HepG2 (cell line): ENCODE measurements around the gene PHF3. TPM values are rescaled to one million over a fixed set of nuclear protein-coding genes. Genes with fewer than 3 reads are reported as not detected.

Source experiments
- ATAC-seq: fragments of 200-7000 bp; cut with Tn5 transposase; 3 replicates; pipeline ENCODE4 v1.9.1; 2020; ENCODE audit warnings: mild to moderate bottlenecking, moderate library complexity
- BruUV-seq: library from RNA; stranded (reverse); fragments of 400-500 nt; replicated peaks from 2 replicates; lab custom pipeline; 2021; lab: Mats Ljungman, UMichigan
- CTCF ChIA-PET: fragments of 300-600 bp; formaldehyde crosslinking; extraction: SDS; loops from one replicate; lab custom pipeline; 2021; ENCODE audit warnings: low total read pairs, inconsistent platforms, low intra/inter-chr PET ratio; lab: Yijun Ruan, JAX
- POLR2A ChIA-PET: fragments of 350-600 bp; sonication (Branson Sonifier 250); formaldehyde crosslinking; loops from one replicate; lab custom pipeline; 2020; ENCODE audit warnings: antibody characterized with exemption, inconsistent platforms; lab: Yijun Ruan, JAX
- DNase-seq: peaks from one replicate; pipeline ENCODE4 v3.0.0-alpha.2; 2015; ENCODE audit warnings: low spot score
- FAIRE-seq: peaks from 3 replicates; lab custom pipeline; 2011; peaks lifted over from hg19 to GRCh38; lab: Jason Lieb, UNC
- H2AFZ ChIP-seq: one replicate; pipeline ENCODE4 v1.6.1; 2011; ENCODE audit warnings: low read length, inconsistent platforms
- H3K27ac ChIP-seq: fragments of 300-600 bp; 3 replicates; pipeline ENCODE4 v1.8.0; 2011; ENCODE audit warnings: mixed run types, mild to moderate bottlenecking, mixed read lengths, low read length, inconsistent platforms; ENCODE audit not compliant: insufficient read depth; ENCODE audit errors: extremely low read length
- H3K27me3 ChIP-seq, 2 experiments: fragments of 200-600 bp in 1 of 2; 2 replicates in 1 of 2; 3 replicates in 1 of 2; pipeline versions ENCODE4 v1.6.0 to v1.8.0; 2011; ENCODE audit warnings: low read length in 2 of 2, mild to moderate bottlenecking in 2 of 2, moderate library complexity in 2 of 2, inconsistent platforms in 1 of 2; ENCODE audit not compliant: insufficient read depth in 2 of 2, control insufficient read depth in 1 of 2
- H3K36me3 ChIP-seq, 2 experiments: fragments of 200-600 bp in 1 of 2; replicated peaks in 1 of 2; 2 replicates in 1 of 2; 3 replicates in 1 of 2; pipeline versions ENCODE4 v1.5.1 to v1.8.0; 2011; ENCODE audit warnings: low read length in 2 of 2, inconsistent platforms in 1 of 2; ENCODE audit not compliant: insufficient read depth in 2 of 2, control insufficient read depth in 1 of 2
- H3K4me1 ChIP-seq: 2 replicates; pipeline ENCODE4 v1.5.1; 2012; ENCODE audit warnings: low read length, inconsistent platforms; ENCODE audit not compliant: insufficient read depth
- H3K4me2 ChIP-seq: 2 replicates; pipeline ENCODE4 v1.6.0; 2011; ENCODE audit warnings: low read depth, low read length, inconsistent platforms
- H3K4me3 ChIP-seq, 3 experiments: fragments of 200-600 bp in 1 of 3; sonication (generic), shearing (Covaris generic) in 1 of 3; replicated peaks in 1 of 3; 2 replicates each; pipeline ENCODE4 v1.5.1; 2011 to 2016; ENCODE audit warnings: low read length in 3 of 3, inconsistent platforms in 2 of 3, low read depth in 2 of 3, mild to moderate bottlenecking in 2 of 3, control low read depth in 1 of 3, mixed read lengths in 1 of 3; ENCODE audit not compliant: insufficient read depth in 1 of 3
- H3K79me2 ChIP-seq: one replicate; pipeline ENCODE4 v1.6.1; 2011; ENCODE audit warnings: low read length, inconsistent platforms; ENCODE audit not compliant: insufficient read depth
- H3K9ac ChIP-seq: 2 replicates; pipeline ENCODE4 v1.6.0; 2011; ENCODE audit warnings: mild to moderate bottlenecking, low read depth, low read length, inconsistent platforms; ENCODE audit not compliant: insufficient read depth
- H3K9me3 ChIP-seq: 2 replicates; pipeline ENCODE4 v1.5.1; 2012; ENCODE audit warnings: mild to moderate bottlenecking, low read length
- H4K20me1 ChIP-seq: 2 replicates; pipeline ENCODE4 v1.6.0; 2011; ENCODE audit warnings: inconsistent platforms, mild to moderate bottlenecking, low read length, moderate library complexity; ENCODE audit not compliant: insufficient read depth
- GATAD1 ChIP-seq: IDR thresholded peaks from 2 replicates; pipeline ENCODE4 v1.6.1; 2016; ENCODE audit warnings: missing genetic modification reagents, missing compliant biosample characterization
- HNRNPLL ChIP-seq: fragments of 200-400 bp; formaldehyde crosslinking; IDR thresholded peaks from 2 replicates; pipeline ENCODE4 v1.6.1; 2017; ENCODE audit warnings: mild to moderate bottlenecking, low read depth, low read length; ENCODE audit not compliant: poor library complexity, severe bottlenecking
- SAFB2 ChIP-seq: sonication (generic); formaldehyde crosslinking; IDR thresholded peaks from 2 replicates; pipeline ENCODE4 v1.5.1; 2020; ENCODE audit warnings: missing genetic modification reagents, low read depth, mild to moderate bottlenecking, borderline replicate concordance
- SP1 ChIP-seq, 2 experiments: fragments of 450-650 bp in 1 of 2; sonication (generic) in 1 of 2; formaldehyde crosslinking in 1 of 2; IDR thresholded peaks; 2 replicates each; pipeline versions ENCODE4 v1.4.0 to v1.6.1; 2016 to 2020; ENCODE audit warnings: missing genetic modification reagents in 1 of 2
- ZNF18 ChIP-seq: sonication (generic); formaldehyde crosslinking; IDR thresholded peaks from 2 replicates; pipeline ENCODE4 v1.8.0; 2022; ENCODE audit warnings: mild to moderate bottlenecking, missing genetic modification reagents; ENCODE audit not compliant: insufficient replicate concordance
- ZNF646 ChIP-seq: sonication (generic); formaldehyde crosslinking; IDR thresholded peaks from 2 replicates; pipeline ENCODE4 v1.9.0; 2021; ENCODE audit warnings: mild to moderate bottlenecking, missing genetic modification reagents
- ZNF687 ChIP-seq: sonication (generic); formaldehyde crosslinking; IDR thresholded peaks from 2 replicates; pipeline ENCODE4 v1.5.1; 2020; ENCODE audit warnings: mild to moderate bottlenecking, missing genetic modification reagents, moderate library complexity
- WGBS: methylation state at CpG from one replicate; pipeline ENCODE4 v1.1.6; 2017; ENCODE audit warnings: low lambda C conversion rate; 5-methylcytosine and 5-hydroxymethylcytosine counted together
- in situ Hi-C: cut with HindIII; loops from 2 replicates; pipeline ENCODE4 v1.10.0; 2017; ENCODE audit warnings: low pct_unique_long_range_greater_than_20kb; ENCODE audit not compliant: extremely low pct_ligation_motif_present
- intact Hi-C: fragments of 100-400 bp; cut with micrococcal nuclease; formaldehyde crosslinking; loops from one replicate; pipeline ENCODE4 v1.10.0; 2022; ENCODE audit not compliant: unreplicated experiment
- polyA plus RNA-seq, 8 experiments: library from polyadenylated mRNA; depleted of rRNA in 3 of 8; stranded (reverse) in 7 of 8; unstranded in 1 of 8; fragments of >200 nt; fragmentation: Illumina TruSeq in 4 of 8; extraction: Trizol in 4 of 8; gene quantifications; 2 replicates each; pipeline versions ENCODE4 v1.2.1 to v1.2.3, GENCODE V29; 2011 to 2016; ENCODE audit warnings: low read depth in 4 of 8, missing spikeins in 1 of 8, mixed read lengths in 1 of 8; ENCODE audit not compliant: insufficient read depth in 1 of 8
- total RNA-seq, 5 experiments: library from RNA; depleted of rRNA; stranded (reverse); fragments of >200 nt; fragmentation: Illumina TruSeq; extraction: Trizol; gene quantifications; 2 replicates each; pipeline ENCODE4 v1.2.3, GENCODE V29; 2016; ENCODE audit warnings: low read depth in 1 of 5

The PHF3 gene
- total and polyA plus RNA-seq, 2 of the 13 experiments (the other 11 are each of a cell fraction or from before 2014, with no cell fraction given), result 19.8 to 70.4 TPM

- TF ChIP-seq ZNF646 (CRISPR knock-in tag) (no peak), GATAD1 (CRISPR knock-in tag) (no peak), ZNF18 (no peak)
- TF ChIP-seq, all 625 proteins: peak for 0
These were observed 14.3 kb downstream of the PHF3 start (continued) for GRCh38 chr6:63649847-63650265.

- intact Hi-C loops, result no loop called here
- BruUV-seq, result no TSS peak
- no peak overlapping the region for H3K27ac ChIP-seq
- no peak for FAIRE-seq
- peaks cover 100% of the 10 kb centered on the region for H3K79me2 ChIP-seq
- H3K27me3 ChIP-seq, result no peaks in the 10 kb centered on the region
- 0 out of 2 replicates have a peak, but pooled peaks cover 4% of the 10 kb centered on the region for H3K4me1 ChIP-seq
- 97% methylated on average over 2 of the region's 2 CpGs for WGBS
- H3K9ac ChIP-seq, result no peak overlapping the region
- peaks cover 90% of the 10 kb centered on the region for H4K20me1 ChIP-seq
- ChIA-PET CTCF (no interaction called here), POLR2A (interaction anchor here (1.4 kb wide), 1 partner anchor 18 kb away, joined by 3 read pairs; the partner anchor contains the start of gene PHF3)
- no peaks in the 10 kb centered on the region for H3K9me3 ChIP-seq
- no peaks in the 10 kb centered on the region for H3K36me3 ChIP-seq
- H3K4me2 ChIP-seq, result no peak overlapping the region
- H2AFZ ChIP-seq, result no peak overlapping the region
- no peak for ATAC-seq
- no peak for DNase-seq
- no peak overlapping the region for H3K4me3 ChIP-seq
- in situ Hi-C loops, result no loop called here
- TF ChIP-seq SAFB2 (CRISPR knock-in tag) (no peak), SP1 (IDR thresholded peaks at IDR 0.05) (no peak), SP1 (CRISPR knock-in tag; IDR thresholded peaks at IDR 0.05) (no peak), HNRNPLL (no peak), ZNF687 (CRISPR knock-in tag) (no peak)
These were observed 17.4 kb downstream of the PHF3 start for GRCh38 chr6:63652980-63653379.
